Erythroblast (primary cell): ENCODE data around the gene OR2V2.
A peak's percentile ranks its signal among the peaks of the same experiment; 100 is the strongest.
"Not testable (repeated sequence)": the region's sequence is repeated elsewhere in the genome, so short reads cannot be mapped to it uniquely, and the experiment has no call there.

Experiments used
- DNase-seq, 2 experiments: peaks; one replicate each; lab custom pipeline; 2025; lab: John Stamatoyannopoulos, UW
- GATA1 ChIP-seq: IDR thresholded peaks from 2 replicates; pipeline ENCODE4 v1.6.1; 2011; ENCODE audit warnings: low read depth, mild to moderate bottlenecking, control low read depth, low read length, moderate library complexity
- POLR2A ChIP-seq: IDR thresholded peaks from 2 replicates; pipeline ENCODE4 v1.6.1; 2011; ENCODE audit warnings: mild to moderate bottlenecking, low read length

The OR2V2 gene, protein sequence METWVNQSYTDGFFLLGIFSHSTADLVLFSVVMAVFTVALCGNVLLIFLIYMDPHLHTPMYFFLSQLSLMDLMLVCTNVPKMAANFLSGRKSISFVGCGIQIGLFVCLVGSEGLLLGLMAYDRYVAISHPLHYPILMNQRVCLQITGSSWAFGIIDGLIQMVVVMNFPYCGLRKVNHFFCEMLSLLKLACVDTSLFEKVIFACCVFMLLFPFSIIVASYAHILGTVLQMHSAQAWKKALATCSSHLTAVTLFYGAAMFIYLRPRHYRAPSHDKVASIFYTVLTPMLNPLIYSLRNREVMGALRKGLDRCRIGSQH

DNA sequence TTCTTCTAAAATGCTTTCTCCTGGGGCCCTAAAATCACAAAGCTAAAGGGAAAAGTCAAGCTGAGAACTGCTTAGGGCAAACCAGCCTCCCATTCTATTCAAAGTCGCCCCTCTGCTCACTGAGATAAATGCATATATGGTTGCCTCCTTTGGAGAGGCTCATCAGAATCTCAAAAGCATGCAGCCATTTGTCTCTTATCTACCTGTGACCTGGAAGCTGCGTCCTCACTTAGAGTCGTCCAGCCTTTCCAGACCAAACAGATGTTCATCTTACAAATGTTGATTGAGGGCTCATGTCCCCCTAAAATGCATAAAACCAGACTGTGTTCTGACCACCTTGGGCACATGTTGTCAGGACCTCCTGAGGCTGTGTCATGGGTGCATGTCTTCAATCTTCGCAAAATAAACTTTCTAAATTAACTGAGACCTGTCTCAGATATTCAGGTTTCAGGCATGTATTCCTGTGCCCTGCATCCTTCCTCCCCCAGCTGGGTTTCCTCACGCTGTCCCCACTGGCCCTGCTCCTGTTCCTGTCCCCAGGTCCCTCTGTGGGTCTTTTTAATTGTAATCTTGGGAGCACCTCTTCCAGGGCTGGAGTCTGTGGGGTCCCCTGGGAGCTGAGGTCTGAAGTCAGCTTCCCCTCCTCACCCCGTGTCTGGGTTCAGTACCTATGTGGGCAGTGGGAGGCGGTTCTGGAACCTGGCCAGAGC is at the start of gene OR2V2:
TSS of gene OR2V2 (plus strand) at position 660 of the 710 bp plus-strand sequence. CDS start 7,357 bp downstream, outside the sequence.
- not testable (repeated sequence) for DNase-seq

- DNase-seq, result not testable (repeated sequence)
Measured at GRCh38 chr5:181097759-181098491, 49.5 kb upstream of the OR2V2 start.

GRCh38 chr5:181098762-181099601 is 48.4 kb upstream of the OR2V2 start:
- TF ChIP-seq POLR2A, result no peak
- TF ChIP-seq GATA1, result no peak
- DNase-seq, result peak; percentile 36 to 58

- no peak for DNase-seq
- TF ChIP-seq GATA1, result no peak
- no peak for TF ChIP-seq POLR2A
Measured at GRCh38 chr5:181099602-181100086, 47.7 kb upstream of the OR2V2 start.

DNA sequence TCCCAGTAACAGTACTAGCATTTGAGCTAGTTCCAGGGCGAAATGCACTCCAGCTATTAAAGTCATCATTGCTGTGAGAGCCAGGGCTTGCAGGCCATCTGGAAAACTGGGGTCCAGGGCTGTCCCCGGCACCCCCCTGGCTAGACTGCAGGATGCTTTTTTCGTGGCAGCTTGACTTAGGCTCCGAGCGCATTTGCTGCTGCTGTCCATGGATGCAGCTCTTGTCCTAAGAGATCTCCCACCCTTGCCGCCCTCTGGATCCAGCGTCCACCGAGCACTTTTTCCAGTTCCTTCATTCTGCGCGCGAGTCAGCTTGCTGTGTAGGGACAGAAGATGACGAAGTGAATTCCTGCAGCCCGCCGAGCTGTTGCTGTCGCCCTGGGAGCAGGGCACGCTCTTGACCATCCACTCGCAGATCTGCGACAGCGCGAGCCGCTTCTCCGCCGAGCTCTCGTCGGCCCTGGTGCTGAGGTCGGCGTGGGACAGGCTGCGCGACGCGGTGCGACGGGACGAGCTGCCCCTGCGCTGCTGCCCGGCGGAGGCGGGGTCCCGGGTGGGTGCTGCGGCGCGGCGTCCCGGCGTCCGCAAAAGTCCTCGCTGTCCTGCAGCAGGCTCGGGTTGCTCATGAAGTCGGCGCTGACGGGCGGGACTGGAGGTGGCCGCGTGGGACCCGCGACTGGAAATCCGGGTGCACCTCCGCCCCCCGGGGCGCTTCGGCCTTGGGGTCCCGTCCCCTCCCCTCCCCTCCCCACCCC is 47.1 kb upstream of the OR2V2 start:
- no peak for TF ChIP-seq POLR2A
- no peak for TF ChIP-seq GATA1
- peak; percentile 49 to 62 for DNase-seq

DNA sequence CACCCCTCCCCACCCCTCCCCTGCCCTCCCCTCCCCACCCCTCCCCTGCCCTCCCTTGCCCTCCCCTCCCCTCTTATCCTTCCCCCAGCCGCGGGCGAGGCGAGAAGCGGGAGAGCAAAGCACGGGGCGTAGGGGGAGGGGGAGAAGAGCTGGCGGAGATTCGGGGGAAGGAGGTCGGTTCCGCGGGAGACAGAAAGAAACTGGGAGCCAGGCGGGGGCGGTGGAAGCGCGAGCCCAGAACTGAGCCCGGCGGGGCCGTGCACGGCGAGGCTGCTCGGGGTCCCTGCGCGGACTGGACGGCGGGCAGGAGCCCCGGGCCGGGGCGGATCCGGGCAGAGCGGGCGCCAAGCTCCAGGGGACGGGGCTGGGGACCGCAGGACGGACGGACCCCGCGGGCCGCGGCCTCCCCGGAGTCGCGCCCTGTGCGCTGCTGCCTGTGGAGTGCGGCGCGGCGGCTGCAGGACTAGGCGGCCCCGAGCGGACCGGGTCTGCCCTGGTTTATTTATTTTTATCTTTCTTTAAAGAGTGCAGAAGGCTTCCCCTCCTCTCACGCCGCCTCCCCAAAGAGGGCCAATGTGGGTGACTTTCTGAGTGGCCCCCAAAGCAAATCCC is 46.2 kb upstream of the OR2V2 start:
- DNase-seq, result not testable (repeated sequence)

DNA sequence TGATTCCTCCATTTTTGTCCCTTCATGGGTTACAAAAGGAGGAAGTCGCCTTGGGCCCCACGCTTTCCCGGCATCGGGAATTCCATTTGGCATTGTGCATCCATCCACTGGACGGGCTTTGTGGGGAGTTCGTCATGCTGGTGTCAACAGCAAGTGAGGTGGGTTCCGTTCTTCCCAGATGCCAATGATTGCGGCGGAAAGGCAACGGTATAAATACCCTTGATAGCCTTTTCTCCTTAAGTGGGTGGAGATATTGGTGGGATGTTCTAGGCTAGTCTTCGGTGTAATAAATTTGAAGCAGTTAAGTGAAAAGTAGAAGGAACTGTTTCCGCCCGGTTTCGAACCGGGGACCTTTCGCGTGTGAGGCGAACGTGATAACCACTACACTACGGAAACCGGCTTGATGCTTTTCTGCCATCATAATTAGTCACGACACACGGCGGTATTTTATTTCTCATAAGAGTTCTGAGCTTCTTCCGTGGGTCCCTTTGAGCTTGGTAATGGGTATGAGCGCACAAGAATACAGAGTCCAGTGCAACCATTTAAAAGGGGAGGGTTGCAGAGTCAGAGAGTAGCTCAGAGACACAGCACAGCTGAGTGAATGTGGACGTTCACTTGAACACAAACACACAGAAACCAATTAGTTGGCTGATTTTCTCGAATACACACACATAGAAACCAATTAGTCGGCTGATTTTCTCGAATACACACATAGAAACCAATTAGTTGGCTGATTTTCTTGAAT is 45.3 kb upstream of the OR2V2 start:
- DNase-seq, result not testable (repeated sequence)

DNA sequence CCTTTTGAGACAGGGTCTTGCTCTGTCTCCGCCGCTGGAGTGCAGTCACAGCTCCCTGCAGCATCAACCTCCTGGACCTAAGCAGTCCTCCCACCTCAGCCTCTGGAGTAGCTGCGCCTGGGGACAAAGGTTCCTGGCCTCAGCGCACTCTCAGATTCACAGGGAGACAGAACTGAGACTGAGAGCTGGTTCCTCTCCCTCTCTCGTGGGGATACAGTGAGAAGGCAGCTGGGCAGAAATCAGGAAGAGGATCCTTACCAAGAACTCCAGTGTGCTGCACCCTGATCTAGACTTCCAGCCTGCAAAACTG is 43.2 kb upstream of the OR2V2 start:
- DNase-seq, result not testable (repeated sequence)

GRCh38 chr5:181104606-181105390 is 42.6 kb upstream of the OR2V2 start:
- not testable (repeated sequence) for DNase-seq

DNA sequence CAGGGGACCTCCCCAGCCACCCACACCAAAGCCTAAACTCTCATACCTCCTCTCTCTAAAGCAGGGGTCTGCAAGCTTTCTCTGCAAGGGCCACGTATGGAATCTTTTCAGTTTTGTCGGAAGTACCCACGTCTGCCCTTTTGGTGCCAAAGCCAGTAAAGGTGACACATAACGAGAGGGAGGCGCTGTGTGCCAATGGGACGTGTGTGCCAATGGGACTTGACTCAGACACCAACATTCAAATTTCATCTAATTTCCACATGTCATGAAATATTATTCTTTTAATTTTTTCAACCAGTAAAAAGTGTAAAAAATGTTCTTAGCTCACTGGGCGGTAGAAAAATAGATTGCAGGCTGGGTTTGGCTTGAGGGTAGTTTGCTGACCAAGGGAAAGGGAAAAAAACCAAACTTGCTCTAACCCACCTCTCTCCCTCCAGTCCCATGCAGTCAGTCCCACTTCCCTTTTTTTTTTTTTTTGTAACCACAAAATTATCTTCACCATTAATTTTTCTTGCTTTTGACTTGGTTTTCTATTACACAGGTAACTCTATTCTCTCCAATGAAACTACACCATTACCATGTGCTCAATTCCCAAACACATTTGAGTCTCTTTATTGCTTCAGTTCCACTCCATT is 41.9 kb upstream of the OR2V2 start:
- no peak for DNase-seq
- TF ChIP-seq GATA1 (no peak), POLR2A (no peak)

GRCh38 chr5:181107699-181108098 is 39.7 kb upstream of the OR2V2 start:
- TF ChIP-seq POLR2A, result peak; percentile 52
- no peak for TF ChIP-seq GATA1
- peak; percentile 74 to 88 for DNase-seq
